ENCODE results near the gene CD7. TPM values are rescaled to one million over a fixed set of nuclear protein-coding genes. Genes with fewer than 3 reads are reported as not detected.

The CD7 gene
- total and polyA plus RNA-seq, 7 donors: 0.60 to 38.3 (median 4.3) TPM; not detected in 2

DNA sequence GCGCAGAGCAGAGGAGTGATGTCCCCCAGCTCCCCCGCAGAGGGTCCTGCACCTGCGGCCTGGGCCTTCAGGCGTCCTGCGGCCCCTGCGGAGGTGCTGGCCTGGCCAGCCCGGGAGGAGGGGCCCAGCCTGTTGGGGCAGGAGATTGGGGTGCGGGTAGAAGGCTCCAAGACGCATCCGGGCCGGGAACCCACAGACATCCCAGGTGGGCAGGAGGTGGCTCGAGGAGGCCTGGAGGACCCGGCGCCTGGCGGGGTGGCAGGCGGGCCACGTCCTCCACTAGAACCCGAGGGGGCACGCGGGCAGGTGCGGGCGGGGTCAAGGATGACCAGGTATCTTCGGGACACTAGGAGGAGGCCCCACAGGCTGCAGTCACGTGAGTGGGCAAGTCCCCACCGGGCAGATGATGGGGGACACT lies 16.8 kb upstream of the CD7 start:
- Histone ChIP-seq H3K9me3 (no peaks in the 10 kb centered on the region), H3K27me3 (no peaks in the 10 kb centered on the region), H3K36me3 (no peaks in the 10 kb centered on the region), H3K4me3 (peak overlapping the region; percentile 53 to 79 (median 60)), H3K27ac (peak overlapping the region; percentile 72 to 83 (median 79)), H3K4me1 (peaks cover 0 to 65% (median 59%) of the 10 kb centered on the region in 4 donors)
- 21 to 55% methylated on average over 25 of the region's 25 CpGs for whole genome bisulfite sequencing, 2 donors
- intact Hi-C loops (cut with DNase I): loop anchor here (5.0 to 10.0 kb wide), 2 partner anchors 37 to 261 kb away; no protein-coding TSS in a partner anchor
- TF ChIP-seq POLR2AphosphoS5 (IDR thresholded peaks at IDR 0.05) (no peak), EP300 (IDR thresholded peaks at IDR 0.05) (no peak), POLR2A (IDR thresholded peaks at IDR 0.05) (no peak)
- TF ChIP-seq, protein P1, sequence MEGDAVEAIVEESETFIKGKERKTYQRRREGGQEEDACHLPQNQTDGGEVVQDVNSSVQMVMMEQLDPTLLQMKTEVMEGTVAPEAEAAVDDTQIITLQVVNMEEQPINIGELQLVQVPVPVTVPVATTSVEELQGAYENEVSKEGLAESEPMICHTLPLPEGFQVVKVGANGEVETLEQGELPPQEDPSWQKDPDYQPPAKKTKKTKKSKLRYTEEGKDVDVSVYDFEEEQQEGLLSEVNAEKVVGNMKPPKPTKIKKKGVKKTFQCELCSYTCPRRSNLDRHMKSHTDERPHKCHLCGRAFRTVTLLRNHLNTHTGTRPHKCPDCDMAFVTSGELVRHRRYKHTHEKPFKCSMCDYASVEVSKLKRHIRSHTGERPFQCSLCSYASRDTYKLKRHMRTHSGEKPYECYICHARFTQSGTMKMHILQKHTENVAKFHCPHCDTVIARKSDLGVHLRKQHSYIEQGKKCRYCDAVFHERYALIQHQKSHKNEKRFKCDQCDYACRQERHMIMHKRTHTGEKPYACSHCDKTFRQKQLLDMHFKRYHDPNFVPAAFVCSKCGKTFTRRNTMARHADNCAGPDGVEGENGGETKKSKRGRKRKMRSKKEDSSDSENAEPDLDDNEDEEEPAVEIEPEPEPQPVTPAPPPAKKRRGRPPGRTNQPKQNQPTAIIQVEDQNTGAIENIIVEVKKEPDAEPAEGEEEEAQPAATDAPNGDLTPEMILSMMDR (IDR thresholded peaks at IDR 0.05): no peak
- no peak for DNase-seq

DNA sequence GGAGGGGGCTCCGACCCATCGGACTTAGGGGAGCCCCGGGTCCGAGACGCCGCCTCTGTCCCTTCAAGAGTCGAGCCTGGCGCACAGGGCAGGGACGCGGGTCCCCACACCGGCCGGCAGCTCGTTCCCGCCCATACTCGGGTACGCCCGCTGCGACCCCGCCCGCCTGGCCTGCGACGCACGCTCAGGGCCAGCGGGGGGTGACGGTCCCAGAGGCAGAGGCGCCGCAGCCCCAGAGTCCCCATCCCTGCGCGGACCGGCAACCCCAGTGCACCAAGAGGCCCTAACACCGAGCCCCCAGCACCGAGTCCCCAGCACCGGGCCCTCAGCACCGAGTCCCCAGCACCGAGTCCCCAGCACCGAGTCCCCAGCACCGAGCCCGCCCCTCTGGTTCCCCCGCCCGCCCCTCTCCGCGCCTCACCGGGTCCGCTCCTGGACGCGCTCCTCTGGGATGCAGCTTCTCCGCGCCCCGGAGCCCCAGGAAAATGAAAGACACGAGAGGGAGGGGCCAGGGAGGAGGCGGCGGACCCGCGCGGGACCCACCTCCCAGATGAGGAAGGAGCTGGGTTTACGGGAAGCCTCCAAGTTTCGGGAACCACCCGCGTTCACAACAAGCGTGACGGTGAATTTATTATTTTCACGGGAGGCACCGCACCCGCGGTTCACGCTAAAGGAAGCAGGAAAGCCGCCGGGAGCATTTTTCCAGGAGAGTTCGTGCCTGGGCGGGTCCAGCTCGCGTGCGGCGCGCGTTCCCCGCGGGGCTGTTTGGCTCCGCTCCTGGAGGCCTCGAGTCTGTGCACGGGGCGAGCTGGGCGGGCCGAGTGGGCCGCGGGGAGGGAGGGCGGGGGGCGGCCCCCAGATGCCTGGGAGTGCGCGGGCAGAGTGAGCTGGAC lies 16.1 kb upstream of the CD7 start, which contains the start of gene SECTM1:
SECTM1 (minus strand) TSS at position 488 of the 893 bp plus-strand sequence. CDS start 6,526 bp downstream, outside the sequence.
- Histone ChIP-seq H3K36me3 (no peaks in the 10 kb centered on the region), H3K27me3 (no peaks in the 10 kb centered on the region), H3K4me1 (peaks cover 0 to 59% (median 53%) of the 10 kb centered on the region in 4 donors), H3K4me3 (peak within 1 kb of the TSS; percentile 53 to 79 (median 60)), H3K27ac (peak within 1 kb of the TSS; percentile 72 to 83 (median 79)), H3K9me3 (no peaks in the 10 kb centered on the region)
- DNase-seq: peak; percentile 88
- 1 to 2% methylated on average over 90 of the region's 90 CpGs for WGBS, 2 donors
- intact Hi-C loops (cut with DNase I): loop anchor here (5.0 to 10.0 kb wide), 2 partner anchors 36 to 261 kb away; no protein-coding TSS in a partner anchor
- TF ChIP-seq EP300 (IDR thresholded peaks at IDR 0.05) (peak in 1 of 4 donors; percentile 19), POLR2AphosphoS5 (IDR thresholded peaks at IDR 0.05) (peak; percentile 31 to 74 (median 64)), POLR2A (IDR thresholded peaks at IDR 0.05) (no peak)
- TF ChIP-seq, protein P1 (IDR thresholded peaks at IDR 0.05): no peak

DNA sequence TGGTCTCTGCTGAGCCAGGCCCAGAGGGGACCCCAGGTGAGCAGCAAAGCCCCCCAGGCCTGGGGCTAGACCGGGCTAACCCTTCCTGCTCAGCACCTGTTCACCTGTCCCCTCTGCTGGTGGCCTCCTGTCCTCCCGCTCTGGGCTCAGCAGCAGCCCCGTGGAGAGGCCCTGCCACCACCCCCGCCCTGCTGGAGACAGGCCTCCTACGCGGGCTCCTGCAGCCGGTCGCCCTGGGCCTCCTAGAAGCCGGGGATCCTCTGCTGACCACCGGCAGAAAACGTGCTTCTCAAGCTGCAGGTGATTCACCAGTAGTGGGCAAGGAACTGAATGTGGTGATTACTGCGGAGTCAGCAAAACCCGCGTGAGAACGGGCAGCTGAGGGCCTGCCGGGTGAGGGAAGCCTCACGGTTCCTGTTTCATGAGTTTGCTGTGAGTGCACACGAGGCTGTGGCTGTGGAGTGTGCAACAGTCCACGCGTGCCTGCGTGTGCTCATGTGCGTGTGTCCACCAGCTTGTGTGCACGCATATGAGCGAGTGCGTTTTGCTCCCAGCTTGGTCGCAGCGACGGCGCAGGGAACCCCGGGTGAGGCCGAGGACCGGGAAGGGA lies 15.4 kb upstream of the CD7 start:
- TF ChIP-seq POLR2AphosphoS5 (IDR thresholded peaks at IDR 0.05) (peak in 2 of 4 donors; percentile 22 to 23), POLR2A (IDR thresholded peaks at IDR 0.05) (no peak), EP300 (IDR thresholded peaks at IDR 0.05) (no peak)
- TF ChIP-seq, protein P1 (IDR thresholded peaks at IDR 0.05): no peak
- Histone ChIP-seq H3K4me3 (peak overlapping the region; percentile 53 to 79 (median 60)), H3K9me3 (no peaks in the 10 kb centered on the region), H3K27me3 (no peaks in the 10 kb centered on the region), H3K27ac (peak overlapping the region; percentile 72 to 83 (median 79)), H3K36me3 (no peaks in the 10 kb centered on the region), H3K4me1 (peaks cover 0 to 56% (median 48%) of the 10 kb centered on the region in 4 donors)
- intact Hi-C loops (cut with DNase I): loop anchor here (5.0 to 10.0 kb wide), 2 partner anchors 35 to 262 kb away; no protein-coding TSS in a partner anchor
- peak; percentile 85 for DNase-seq
- 3 to 14% methylated on average over 32 of the region's 32 CpGs for WGBS, 2 donors

DNA sequence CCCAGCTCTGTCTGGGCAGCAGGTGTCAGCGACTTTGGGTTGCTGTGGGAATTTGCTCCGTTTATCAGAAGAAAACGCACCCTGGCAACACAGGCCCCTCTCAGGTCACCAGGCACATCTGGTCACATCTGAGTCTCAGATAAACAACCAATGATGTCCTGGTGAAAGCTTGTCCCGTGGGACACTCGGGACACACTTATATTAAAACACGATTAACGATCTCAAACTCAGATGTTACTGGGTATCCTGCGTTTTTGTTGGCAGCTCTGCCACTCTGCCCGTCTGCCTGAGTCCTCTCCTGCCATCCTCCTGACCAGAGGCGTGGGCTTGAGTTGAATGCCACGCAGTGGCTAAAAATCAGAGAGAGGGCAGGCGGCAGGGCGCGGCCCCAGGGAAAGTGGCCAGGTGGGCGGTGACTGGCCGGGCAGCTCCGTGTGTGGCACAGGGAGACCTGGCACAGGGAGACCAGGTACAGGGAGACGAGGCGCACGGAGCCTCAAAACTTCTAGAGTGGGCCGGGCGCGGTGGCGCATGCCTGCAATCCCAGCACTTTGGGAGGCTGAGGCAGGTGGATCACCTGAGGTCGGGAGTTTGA lies 14.0 kb upstream of the CD7 start:
- Histone ChIP-seq H3K36me3 (no peaks in the 10 kb centered on the region), H3K4me1 (peaks cover 0 to 56% (median 48%) of the 10 kb centered on the region in 4 donors), H3K27me3 (no peaks in the 10 kb centered on the region), H3K27ac (peak overlapping the region in 2 of 4 donors; percentile 80 to 83), H3K9me3 (no peaks in the 10 kb centered on the region), H3K4me3 (no peak overlapping the region)
- DNase-seq: no peak
- WGBS, 2 donors: 19 to 83% methylated on average over 25 of the region's 25 CpGs
- intact Hi-C loops (cut with DNase I): loop anchor here (5.0 to 10.0 kb wide), 2 partner anchors 34 to 263 kb away; no protein-coding TSS in a partner anchor
- no peak for TF ChIP-seq POLR2A (IDR thresholded peaks at IDR 0.05)
- TF ChIP-seq POLR2AphosphoS5 (IDR thresholded peaks at IDR 0.05): no peak
- TF ChIP-seq, protein P1 (IDR thresholded peaks at IDR 0.05): no peak
- no peak for TF ChIP-seq EP300 (IDR thresholded peaks at IDR 0.05)
